Mesothelial cell of epicardium (in vitro differentiated cells): ENCODE measurements around the gene DENND1A. TPM values are rescaled to one million over a fixed set of nuclear protein-coding genes. Genes with fewer than 3 reads are reported as not detected.

Experiments used
- DNase-seq, 2 experiments: peaks; one replicate each; pipeline ENCODE4 v3.0.0; 2021; ENCODE audit warnings: low spot score in 2 of 2; ENCODE audit not compliant: unreplicated experiment in 2 of 2
- H3K27ac Mint-ChIP-seq: 2 replicates; pipeline ENCODE4 v1.8.0; 2021; ENCODE audit warnings: mixed read lengths
- H3K27me3 Mint-ChIP-seq: 2 replicates; pipeline ENCODE4 v1.8.0; 2021; ENCODE audit warnings: low read depth, mixed read lengths
- H3K36me3 Mint-ChIP-seq: 2 replicates; pipeline ENCODE4 v1.8.0; 2021; ENCODE audit warnings: mixed read lengths
- H3K4me1 Mint-ChIP-seq: 2 replicates; pipeline ENCODE4 v1.8.0; 2021; ENCODE audit warnings: mixed read lengths
- H3K4me3 Mint-ChIP-seq: 2 replicates; pipeline ENCODE4 v1.8.0; 2021; ENCODE audit warnings: mild to moderate bottlenecking, moderate library complexity, mixed read lengths
- H3K9me3 Mint-ChIP-seq: 2 replicates; pipeline ENCODE4 v1.8.0; 2021; ENCODE audit warnings: mixed read lengths
- total RNA-seq: library from RNA; stranded (reverse); gene quantifications from 3 replicates; pipeline ENCODE4 v1.2.1, GENCODE V29; 2021
- TF ChIP-seq, protein P1 (sequence below): fragments of 200-600 bp; sonication (generic); IDR thresholded peaks from one replicate; pipeline ENCODE4 v1.5.0; 2021; ENCODE audit warnings: antibody characterized with exemption; ENCODE audit not compliant: unreplicated experiment

Gene DENND1A
- total RNA-seq, 1 donor from 2014 or later = 23.4 TPM

DNA sequence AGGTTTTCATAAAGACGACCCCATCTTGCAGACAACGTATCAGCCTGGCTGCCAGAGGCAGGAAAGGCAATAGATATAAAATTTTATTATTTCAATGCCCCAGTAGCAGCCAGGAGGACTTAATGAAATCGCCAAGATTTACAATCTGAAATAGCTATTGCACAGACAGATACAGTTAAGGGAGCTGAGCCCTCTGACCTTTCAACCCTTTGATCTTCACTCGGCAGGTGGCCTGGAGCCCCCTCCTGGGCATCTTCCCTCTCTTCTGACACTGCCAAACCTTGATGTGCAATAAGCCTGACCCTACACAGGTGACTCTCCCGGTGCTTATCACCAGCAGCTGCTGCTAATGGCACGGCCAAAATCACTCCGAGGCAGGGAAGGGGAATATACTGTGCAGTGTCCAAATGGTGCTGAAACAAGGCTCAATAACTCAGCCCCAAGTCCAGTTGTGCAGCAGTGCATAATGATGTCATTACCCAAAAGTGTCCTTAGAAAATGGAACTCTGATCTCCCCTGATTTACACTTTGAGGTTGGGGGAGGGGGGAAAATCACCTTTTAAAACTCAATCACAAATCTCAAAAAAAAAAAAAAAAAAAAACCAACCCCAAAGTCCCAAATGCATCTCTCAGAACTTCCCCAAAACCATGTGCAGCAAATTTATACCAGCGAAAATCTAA is 331.9 kb downstream of the DENND1A start:
- Mint-ChIP-seq H3K27me3 (no peaks in the 10 kb centered on the region), H3K4me3 (no peak overlapping the region), H3K36me3 (no peaks in the 10 kb centered on the region), H3K27ac (no peak overlapping the region), H3K9me3 (no peaks in the 10 kb centered on the region), H3K4me1 (peaks cover 9% of the 10 kb centered on the region)
- no peak for DNase-seq
- TF ChIP-seq, protein P1, sequence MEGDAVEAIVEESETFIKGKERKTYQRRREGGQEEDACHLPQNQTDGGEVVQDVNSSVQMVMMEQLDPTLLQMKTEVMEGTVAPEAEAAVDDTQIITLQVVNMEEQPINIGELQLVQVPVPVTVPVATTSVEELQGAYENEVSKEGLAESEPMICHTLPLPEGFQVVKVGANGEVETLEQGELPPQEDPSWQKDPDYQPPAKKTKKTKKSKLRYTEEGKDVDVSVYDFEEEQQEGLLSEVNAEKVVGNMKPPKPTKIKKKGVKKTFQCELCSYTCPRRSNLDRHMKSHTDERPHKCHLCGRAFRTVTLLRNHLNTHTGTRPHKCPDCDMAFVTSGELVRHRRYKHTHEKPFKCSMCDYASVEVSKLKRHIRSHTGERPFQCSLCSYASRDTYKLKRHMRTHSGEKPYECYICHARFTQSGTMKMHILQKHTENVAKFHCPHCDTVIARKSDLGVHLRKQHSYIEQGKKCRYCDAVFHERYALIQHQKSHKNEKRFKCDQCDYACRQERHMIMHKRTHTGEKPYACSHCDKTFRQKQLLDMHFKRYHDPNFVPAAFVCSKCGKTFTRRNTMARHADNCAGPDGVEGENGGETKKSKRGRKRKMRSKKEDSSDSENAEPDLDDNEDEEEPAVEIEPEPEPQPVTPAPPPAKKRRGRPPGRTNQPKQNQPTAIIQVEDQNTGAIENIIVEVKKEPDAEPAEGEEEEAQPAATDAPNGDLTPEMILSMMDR = no peak

DNA sequence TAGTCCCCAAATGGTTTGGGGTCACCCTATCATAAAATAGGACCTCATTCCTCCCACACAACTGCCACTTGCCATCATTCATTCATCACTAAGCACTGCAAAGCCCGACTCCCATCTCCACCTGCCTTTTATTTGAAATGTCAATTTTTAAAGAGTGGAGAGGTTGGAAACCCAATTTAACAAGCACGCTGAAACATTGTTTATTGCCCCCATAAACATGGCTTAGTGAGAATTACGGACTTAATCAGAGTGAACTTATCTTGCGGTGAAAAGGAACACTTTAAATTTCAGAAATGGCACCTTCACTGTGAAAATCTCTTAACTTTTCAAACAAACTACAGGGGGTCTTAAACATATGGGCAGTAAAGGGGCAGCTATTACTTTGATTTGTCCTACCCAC is 332.9 kb downstream of the DENND1A start:
- DNase-seq = no peak
- no peak overlapping the region for H3K27ac Mint-ChIP-seq
- H3K27me3 Mint-ChIP-seq = no peaks in the 10 kb centered on the region
- no peaks in the 10 kb centered on the region for H3K9me3 Mint-ChIP-seq
- H3K4me1 Mint-ChIP-seq = peaks cover 9% of the 10 kb centered on the region
- no peaks in the 10 kb centered on the region for H3K36me3 Mint-ChIP-seq
- TF ChIP-seq, protein P1 = no peak
- no peak overlapping the region for H3K4me3 Mint-ChIP-seq

DNA sequence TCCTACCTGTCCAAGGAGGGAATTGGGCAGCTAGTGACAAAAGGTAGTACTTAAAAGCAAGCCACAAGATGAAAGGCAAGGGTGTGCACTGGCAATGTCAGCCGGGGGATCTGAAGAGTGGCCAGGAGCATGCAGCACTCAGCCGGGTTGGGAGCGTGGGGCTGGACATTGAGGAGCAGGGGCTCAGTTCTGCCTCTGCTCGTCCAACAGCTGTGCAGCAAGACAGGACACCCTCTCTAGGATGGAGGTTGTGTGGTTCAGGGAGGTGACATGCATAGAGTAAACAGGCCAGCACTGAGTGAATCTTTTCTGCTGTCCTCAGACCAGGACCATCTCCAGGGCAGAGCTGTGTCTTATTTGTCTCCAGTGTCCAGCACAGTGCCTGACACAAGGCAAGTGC is 338.6 kb downstream of the DENND1A start:
- peaks cover 14% of the 10 kb centered on the region for H3K36me3 Mint-ChIP-seq
- H3K4me3 Mint-ChIP-seq = no peak overlapping the region
- no peak for DNase-seq
- H3K27me3 Mint-ChIP-seq = no peaks in the 10 kb centered on the region
- H3K27ac Mint-ChIP-seq = no peak overlapping the region
- peaks cover 14% of the 10 kb centered on the region for H3K9me3 Mint-ChIP-seq
- TF ChIP-seq, protein P1 = no peak
- peaks cover 9% of the 10 kb centered on the region for H3K4me1 Mint-ChIP-seq

DNA sequence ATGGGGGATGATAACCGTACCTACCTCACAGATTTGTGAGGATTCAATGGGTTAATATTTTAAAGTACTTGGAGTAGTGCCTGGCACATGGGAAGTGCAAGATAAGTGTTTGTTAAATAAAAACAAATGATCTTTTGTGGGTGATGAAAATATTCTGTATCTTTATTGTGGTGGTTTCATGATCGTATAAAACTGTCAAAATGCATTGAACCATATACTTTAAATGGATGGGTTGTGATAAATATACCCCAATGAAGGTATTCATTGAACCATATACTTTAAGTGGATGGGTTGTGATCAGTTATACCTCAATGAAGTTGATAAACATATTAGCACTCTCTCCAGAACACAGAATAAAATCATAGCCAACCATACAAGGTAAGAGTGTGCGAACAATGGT is 339.4 kb downstream of the DENND1A start:
- Mint-ChIP-seq H3K9me3 (peaks cover 17% of the 10 kb centered on the region), H3K27ac (no peak overlapping the region), H3K4me3 (no peak overlapping the region), H3K4me1 (peaks cover 9% of the 10 kb centered on the region), H3K36me3 (peaks cover 16% of the 10 kb centered on the region), H3K27me3 (no peaks in the 10 kb centered on the region)
- DNase-seq = no peak
- TF ChIP-seq, protein P1 = no peak

DNA sequence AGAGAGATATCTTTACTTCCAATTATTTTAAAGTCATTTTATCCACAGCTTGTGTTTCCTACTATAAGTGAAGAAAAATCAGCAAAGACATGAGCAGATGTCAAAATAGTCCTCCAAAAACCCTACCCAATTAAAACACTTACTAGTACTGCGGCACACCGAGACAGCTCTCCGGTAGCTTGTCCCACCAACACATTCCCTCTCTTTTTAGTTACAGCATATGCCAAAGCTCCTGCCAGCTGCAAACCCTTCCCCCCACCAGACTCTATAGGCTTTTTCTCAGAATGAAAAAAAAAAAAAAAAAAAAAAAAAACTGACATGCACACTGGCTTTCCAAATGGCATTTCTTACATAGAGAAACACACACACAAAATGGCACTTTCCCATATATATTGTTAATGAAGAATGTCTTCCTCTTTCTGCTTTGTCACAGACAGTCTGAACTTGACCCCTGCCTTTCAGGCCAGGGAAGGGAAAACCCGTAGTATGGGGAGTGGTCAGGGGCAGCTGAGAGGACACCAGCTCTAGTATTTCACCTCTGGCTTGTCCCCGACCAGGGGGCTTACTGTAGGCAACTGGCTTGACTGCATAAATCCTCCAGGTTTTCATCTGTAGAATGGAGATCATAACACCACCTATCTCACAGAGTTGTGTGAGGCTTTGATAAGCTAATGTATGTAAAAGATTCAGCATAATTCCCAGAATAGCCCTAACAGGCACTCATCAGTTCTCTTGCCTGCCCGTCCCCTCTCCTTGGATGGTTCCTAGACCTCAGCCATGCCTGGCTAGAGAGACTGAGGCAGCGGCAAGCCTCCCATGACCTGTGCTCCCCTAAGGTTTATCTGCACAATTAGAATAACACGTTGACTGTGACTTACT is 340.3 kb downstream of the DENND1A start:
- TF ChIP-seq, protein P1 = no peak
- Mint-ChIP-seq H3K9me3 (peaks cover 17% of the 10 kb centered on the region), H3K4me1 (peaks cover 1% of the 10 kb centered on the region), H3K4me3 (no peak overlapping the region), H3K27me3 (no peaks in the 10 kb centered on the region), H3K27ac (no peak overlapping the region), H3K36me3 (peaks cover 16% of the 10 kb centered on the region)
- DNase-seq = no peak
